Neural progenitor cell (in vitro differentiated cells): Measurements from ENCODE around the gene XYLT1.

ENCODE experiments used
- EZH2 ChIP-seq: fragments of 200-600 bp; sonication (generic); IDR thresholded peaks from 2 replicates; pipeline ENCODE4 v1.6.1; 2017; ENCODE audit warnings: antibody characterized with exemption, mild to moderate bottlenecking, moderate library complexity
- EZH2phosphoT487 ChIP-seq: fragments of 200-600 bp; sonication (generic); IDR thresholded peaks from 2 replicates; pipeline ENCODE4 v1.6.1; 2017; ENCODE audit warnings: antibody characterized with exemption
- TF ChIP-seq, protein P1 (sequence below): fragments of 200-600 bp; sonication (generic); IDR thresholded peaks from 2 replicates; pipeline ENCODE4 v1.5.1; 2017; ENCODE audit warnings: antibody characterized with exemption, mild to moderate bottlenecking

DNA sequence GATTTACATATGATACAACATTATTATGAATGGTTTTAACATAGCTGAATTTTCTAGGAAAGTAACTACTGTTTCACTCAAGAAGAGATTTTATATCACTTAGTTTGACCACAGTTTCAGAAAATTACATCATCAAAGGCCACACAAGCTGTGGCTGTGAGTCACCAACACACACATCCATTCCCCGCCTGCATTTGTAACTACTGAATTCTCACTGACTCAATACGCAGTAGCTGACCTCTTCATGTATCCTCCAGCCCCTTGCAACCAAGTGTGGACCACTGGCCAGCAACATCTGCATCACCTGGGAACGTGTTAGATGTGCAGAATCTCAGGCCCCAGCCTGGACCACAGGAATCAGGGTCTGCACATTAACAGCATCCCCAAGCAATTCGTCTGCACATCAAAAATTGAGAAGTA lies 197.6 kb downstream of the XYLT1 start:
- TF ChIP-seq, protein P1, sequence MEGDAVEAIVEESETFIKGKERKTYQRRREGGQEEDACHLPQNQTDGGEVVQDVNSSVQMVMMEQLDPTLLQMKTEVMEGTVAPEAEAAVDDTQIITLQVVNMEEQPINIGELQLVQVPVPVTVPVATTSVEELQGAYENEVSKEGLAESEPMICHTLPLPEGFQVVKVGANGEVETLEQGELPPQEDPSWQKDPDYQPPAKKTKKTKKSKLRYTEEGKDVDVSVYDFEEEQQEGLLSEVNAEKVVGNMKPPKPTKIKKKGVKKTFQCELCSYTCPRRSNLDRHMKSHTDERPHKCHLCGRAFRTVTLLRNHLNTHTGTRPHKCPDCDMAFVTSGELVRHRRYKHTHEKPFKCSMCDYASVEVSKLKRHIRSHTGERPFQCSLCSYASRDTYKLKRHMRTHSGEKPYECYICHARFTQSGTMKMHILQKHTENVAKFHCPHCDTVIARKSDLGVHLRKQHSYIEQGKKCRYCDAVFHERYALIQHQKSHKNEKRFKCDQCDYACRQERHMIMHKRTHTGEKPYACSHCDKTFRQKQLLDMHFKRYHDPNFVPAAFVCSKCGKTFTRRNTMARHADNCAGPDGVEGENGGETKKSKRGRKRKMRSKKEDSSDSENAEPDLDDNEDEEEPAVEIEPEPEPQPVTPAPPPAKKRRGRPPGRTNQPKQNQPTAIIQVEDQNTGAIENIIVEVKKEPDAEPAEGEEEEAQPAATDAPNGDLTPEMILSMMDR, result no peak
- TF ChIP-seq EZH2 (no peak), EZH2phosphoT487 (no peak)
